Neural cell (in vitro differentiated cells): ENCODE measurements around the gene GLMN. TPM values are rescaled to one million over a fixed set of nuclear protein-coding genes. Genes with fewer than 3 reads are reported as not detected.

Experiments used
- H2AFZ ChIP-seq: fragments of 200-600, 300-800 bp; sonication (generic), shearing (Covaris generic); 2 replicates; pipeline ENCODE4 v1.6.0; 2014; ENCODE audit warnings: low read depth, mild to moderate bottlenecking, antibody characterized with exemption, low read length, moderate library complexity
- H3F3A ChIP-seq: fragments of 200-600 bp; shearing (Covaris generic); 2 replicates; pipeline ENCODE4 v1.6.1; 2016; ENCODE audit warnings: mild to moderate bottlenecking, moderate library complexity, mixed read lengths, antibody characterized with exemption, low read length; ENCODE audit not compliant: insufficient read depth, poor library complexity, severe bottlenecking
- H3K27ac ChIP-seq: fragments of 200-600, 300-800 bp; sonication (generic), shearing (Covaris generic); 2 replicates; pipeline ENCODE4 v1.5.1; 2014; ENCODE audit warnings: mild to moderate bottlenecking, low read length, moderate library complexity
- H3K27me3 ChIP-seq: fragments of 300-800, 200-600 bp; sonication (generic), shearing (Covaris generic); 2 replicates; pipeline ENCODE4 v1.6.0; 2014; ENCODE audit warnings: mild to moderate bottlenecking, low read depth, low read length, moderate library complexity; ENCODE audit not compliant: insufficient read depth
- H3K36me3 ChIP-seq: fragments of 300-800, 200-600 bp; sonication (generic), shearing (Covaris generic); 2 replicates; pipeline ENCODE4 v1.5.1; 2014; ENCODE audit warnings: mild to moderate bottlenecking, antibody characterized with exemption, low read length, moderate library complexity; ENCODE audit not compliant: insufficient read depth
- H3K4me2 ChIP-seq: fragments of 300-800, 200-600 bp; sonication (generic), shearing (Covaris generic); 2 replicates; pipeline ENCODE4 v1.6.0; 2014; ENCODE audit warnings: mild to moderate bottlenecking, low read length
- H3K4me3 ChIP-seq: fragments of 300-800, 200-600 bp; sonication (generic), shearing (Covaris generic); 2 replicates; pipeline ENCODE4 v1.5.1; 2014; ENCODE audit warnings: mild to moderate bottlenecking, low read length, moderate library complexity
- H3K79me2 ChIP-seq: fragments of 200-600 bp; shearing (Covaris generic); replicated peaks from 2 replicates; pipeline ENCODE4 v1.6.0; 2014; ENCODE audit warnings: mild to moderate bottlenecking, low read length, moderate library complexity; ENCODE audit not compliant: insufficient read depth
- H3K9ac ChIP-seq: fragments of 300-800, 200-600 bp; sonication (generic), shearing (Covaris generic); 2 replicates; pipeline ENCODE4 v1.6.1; 2016; ENCODE audit warnings: mild to moderate bottlenecking, low read length, mixed read lengths
- H3K9me2 ChIP-seq: fragments of 200-600 bp; shearing (Covaris generic); 2 replicates; pipeline ENCODE4 v1.6.1; 2016; ENCODE audit warnings: mild to moderate bottlenecking, low read length, mixed read lengths; ENCODE audit not compliant: insufficient read depth
- H3K9me3 ChIP-seq: fragments of 200-600, 300-800 bp; sonication (generic), shearing (Covaris generic); 2 replicates; pipeline ENCODE4 v1.6.1; 2016; ENCODE audit warnings: mild to moderate bottlenecking, mixed run types, low read length, moderate library complexity, mixed read lengths
- H4K20me1 ChIP-seq: fragments of 200-600 bp; shearing (Covaris generic); 2 replicates; pipeline ENCODE4 v1.6.1; 2016; ENCODE audit warnings: mild to moderate bottlenecking, mixed run types; ENCODE audit not compliant: insufficient read depth
- CTCF ChIP-seq: fragments of 450-650 bp; IDR thresholded peaks from 2 replicates; pipeline ENCODE4 v1.5.1; 2014; ENCODE audit warnings: antibody characterized with exemption, mild to moderate bottlenecking, moderate library complexity; ENCODE audit not compliant: poor library complexity, severe bottlenecking
- EP300 ChIP-seq: fragments of 450-650 bp; conservative IDR thresholded peaks from 2 replicates; pipeline ENCODE4 v1.6.1; 2014; ENCODE audit warnings: antibody characterized with exemption, mild to moderate bottlenecking, moderate library complexity; ENCODE audit not compliant: poor library complexity, severe bottlenecking
- EZH2 ChIP-seq: fragments of 200-600, 300-800 bp; shearing (Covaris generic), sonication (generic); IDR thresholded peaks from 2 replicates; pipeline ENCODE4 v1.6.1; 2014; ENCODE audit warnings: antibody characterized with exemption, low read length, borderline replicate concordance, mild to moderate bottlenecking; ENCODE audit not compliant: insufficient read depth, poor library complexity, severe bottlenecking
- MXI1 ChIP-seq: fragments of 450-650 bp; conservative IDR thresholded peaks from 2 replicates; pipeline ENCODE4 v1.6.1; 2014; ENCODE audit warnings: antibody characterized with exemption, mild to moderate bottlenecking; ENCODE audit not compliant: poor library complexity, severe bottlenecking
- POLR2AphosphoS5 ChIP-seq: IDR thresholded peaks from 2 replicates; pipeline ENCODE4 v1.6.1; 2012
- RAD21 ChIP-seq: fragments of 450-650 bp; conservative IDR thresholded peaks from 2 replicates; pipeline ENCODE4 v1.6.1; 2014; ENCODE audit warnings: antibody characterized with exemption, mild to moderate bottlenecking, moderate library complexity
- REST ChIP-seq: IDR thresholded peaks from 2 replicates; pipeline ENCODE4 v1.6.1; 2012; ENCODE audit warnings: borderline replicate concordance
- SMC3 ChIP-seq: fragments of 450-650 bp; conservative IDR thresholded peaks from 2 replicates; pipeline ENCODE4 v1.6.1; 2014; ENCODE audit warnings: antibody characterized with exemption, mild to moderate bottlenecking, moderate library complexity; ENCODE audit not compliant: poor library complexity
- TAF1 ChIP-seq: IDR thresholded peaks from 2 replicates; pipeline ENCODE4 v1.6.1; 2012; ENCODE audit warnings: low read depth
- polyA plus RNA-seq: library from polyadenylated mRNA; depleted of rRNA; stranded (reverse); fragments of >200 nt; gene quantifications from 2 replicates; pipeline ENCODE4 v1.2.3, GENCODE V29; 2014

The GLMN gene
- polyA plus RNA-seq, 1 donor from 2014 or later = 40.2 TPM

DNA sequence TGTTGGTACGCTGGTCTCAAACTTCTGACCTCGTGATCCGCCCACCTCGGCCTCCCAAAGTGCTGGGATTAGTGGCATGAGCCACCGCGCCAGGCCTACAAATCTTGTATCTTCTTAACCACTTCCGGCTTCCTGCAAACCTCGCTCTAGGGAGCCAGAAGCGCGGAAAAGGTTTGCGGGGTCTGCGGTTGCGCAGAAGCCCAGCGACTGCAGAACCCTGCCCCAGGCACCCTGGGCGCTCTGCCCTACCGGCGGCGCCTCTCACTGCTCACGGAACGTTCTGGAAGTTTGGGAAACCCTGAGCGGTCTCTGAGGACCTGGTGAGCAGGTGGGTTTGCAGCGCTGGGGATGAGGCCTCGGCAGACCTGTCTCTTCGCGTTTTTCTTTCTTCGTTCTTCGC lies 81.1 kb downstream of the GLMN start, which contains the start of gene C1orf146:
Gene C1orf146, plus strand, starts transcription at position 195 of the 400 bp plus-strand sequence. CDS start 13,506 bp downstream, outside the sequence.
- Histone ChIP-seq H4K20me1 (no peaks in the 10 kb centered on the region), H3K9me3 (no peaks in the 10 kb centered on the region), H3K36me3 (no peaks in the 10 kb centered on the region), H3K9me2 (no peaks in the 10 kb centered on the region), H3K27ac (no peak within 1 kb of the TSS), H3K4me3 (no peak within 1 kb of the TSS), H3K4me2 (no peak within 1 kb of the TSS), H3K27me3 (no peaks in the 10 kb centered on the region), H2AFZ (no peak within 1 kb of the TSS), H3F3A (no peaks in the 10 kb centered on the region), H3K79me2 (no peaks in the 10 kb centered on the region), H3K9ac (no peak within 1 kb of the TSS)
- TF ChIP-seq SMC3 (no peak), EP300 (no peak), POLR2AphosphoS5 (no peak), CTCF (no peak), EZH2 (no peak), TAF1 (no peak), MXI1 (no peak), RAD21 (no peak)

DNA sequence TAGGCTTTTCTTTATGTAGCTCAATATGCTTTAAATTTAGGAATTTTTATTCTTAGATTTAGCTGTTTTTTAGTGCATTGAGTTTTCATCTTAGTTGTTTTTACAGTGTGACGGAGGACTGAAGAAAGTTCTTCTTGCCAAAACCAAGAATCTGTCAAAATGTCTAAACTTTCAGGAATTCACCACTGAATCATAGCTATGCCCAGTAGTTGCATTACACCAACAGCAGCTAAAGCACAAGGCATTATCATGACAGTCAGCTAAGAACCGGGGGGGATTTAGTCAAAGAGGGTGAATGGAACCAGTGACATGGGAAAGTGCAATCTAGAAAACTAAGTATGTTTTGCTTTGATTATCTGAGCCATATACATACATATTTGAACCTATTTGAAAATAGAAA lies 87.6 kb downstream of the GLMN start:
- TF ChIP-seq EZH2 (no peak), TAF1 (no peak), MXI1 (no peak), EP300 (no peak), CTCF (no peak), SMC3 (no peak), REST (no peak), POLR2AphosphoS5 (no peak), RAD21 (no peak)
- Histone ChIP-seq H3K9me2 (no peaks in the 10 kb centered on the region), H4K20me1 (no peaks in the 10 kb centered on the region), H3K36me3 (no peaks in the 10 kb centered on the region), H3K27me3 (no peaks in the 10 kb centered on the region), H3K4me2 (no peak overlapping the region), H3K4me3 (no peak overlapping the region), H3F3A (no peaks in the 10 kb centered on the region), H3K27ac (no peak overlapping the region), H3K79me2 (no peaks in the 10 kb centered on the region), H2AFZ (no peak overlapping the region), H3K9me3 (no peaks in the 10 kb centered on the region), H3K9ac (no peak overlapping the region)
